NCI-H526 (cell line): Measurements from ENCODE around the gene RNF152.

Source experiments
- DNase-seq, 2 experiments: peaks; one replicate each; lab custom pipeline; 2025; lab: John Stamatoyannopoulos, UW

The RNF152 gene

GRCh38 chr18:61894751-61895524 lies 2.1 kb upstream of the RNF152 start:
- DNase-seq: no peak

- DNase-seq: peak in 1 of 2 experiments; percentile 57
Observed at GRCh38 chr18:61893971-61894750, 1.4 kb upstream of the RNF152 start.

DNA sequence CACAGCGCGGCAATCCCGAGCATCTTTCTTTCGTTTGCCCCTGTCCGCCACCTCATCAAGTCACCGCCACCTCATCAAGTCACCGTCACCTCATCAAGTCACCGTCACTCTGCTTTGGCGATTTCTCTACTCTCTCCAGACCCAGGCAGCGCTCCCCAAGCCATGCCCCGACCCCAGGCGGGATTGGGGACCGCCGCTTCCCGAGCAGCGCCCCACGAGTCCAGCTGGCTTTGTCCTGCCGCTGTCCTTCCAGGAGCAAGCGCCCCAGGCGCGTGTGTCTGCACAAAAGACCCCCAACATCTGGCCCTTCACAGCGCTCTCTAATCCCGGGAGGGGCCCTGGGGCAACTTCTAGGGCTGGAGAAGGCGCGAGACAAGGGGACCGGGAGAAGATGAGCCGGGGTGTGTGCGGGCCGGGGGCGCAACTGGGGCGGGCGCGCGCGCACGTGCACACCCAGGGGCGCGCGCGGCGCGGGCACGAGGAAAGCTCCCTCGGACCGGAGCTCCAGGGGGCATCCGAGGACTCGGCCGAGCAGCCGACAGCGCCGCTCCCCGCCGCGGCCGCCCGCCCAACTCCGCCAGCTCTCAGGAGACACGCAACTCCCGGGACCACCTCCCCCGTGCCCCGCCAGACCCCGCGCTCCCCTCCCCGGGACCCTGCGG lies 633 bp upstream of the RNF152 start:
- DNase-seq: peak in 1 of 2 experiments; percentile 29

DNA sequence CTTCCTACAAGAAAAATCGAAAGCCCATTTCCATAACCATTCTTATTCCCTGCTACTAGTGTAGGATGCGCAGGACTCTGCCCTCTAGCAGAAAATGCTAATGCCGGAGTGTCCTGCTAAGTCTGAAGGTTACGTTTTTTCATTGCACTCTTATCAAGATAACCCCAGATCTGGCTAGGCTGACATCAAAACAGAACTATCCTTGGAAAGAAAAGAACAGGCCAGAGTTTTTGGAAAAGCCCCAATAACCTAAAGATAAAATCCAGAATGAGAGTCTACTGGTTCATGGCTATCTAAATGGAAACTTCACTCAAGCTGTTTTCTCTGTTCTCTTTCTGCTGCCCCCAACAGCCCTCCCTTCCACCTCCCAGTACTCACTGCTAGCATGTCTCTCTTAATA lies 913 bp downstream of the RNF152 start:
- no peak for DNase-seq

GRCh38 chr18:61891271-61891670 lies 1.5 kb downstream of the RNF152 start:
- DNase-seq: no peak

GRCh38 chr18:61890344-61890743 lies 2.5 kb downstream of the RNF152 start:
- DNase-seq: no peak

DNA sequence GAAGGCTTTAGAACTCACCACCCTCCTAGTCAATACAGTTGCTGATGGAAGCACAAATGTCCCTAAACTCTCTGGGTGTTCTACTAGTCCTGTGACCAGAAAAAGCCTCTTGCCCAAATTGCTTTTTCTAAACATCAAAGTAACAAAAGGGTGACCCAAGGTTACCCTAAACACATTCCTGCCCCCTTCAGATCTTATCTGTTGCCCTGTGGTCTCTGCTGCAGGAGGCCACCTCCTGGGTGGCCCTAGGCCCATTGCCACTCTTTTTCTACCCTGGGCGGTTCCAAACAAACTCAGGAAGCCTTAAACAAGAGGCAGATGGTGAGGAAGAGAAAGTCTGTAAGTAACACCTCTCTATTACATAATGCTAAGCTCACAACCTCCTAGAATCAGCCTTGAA lies 3.3 kb downstream of the RNF152 start:
- DNase-seq: no peak

DNA sequence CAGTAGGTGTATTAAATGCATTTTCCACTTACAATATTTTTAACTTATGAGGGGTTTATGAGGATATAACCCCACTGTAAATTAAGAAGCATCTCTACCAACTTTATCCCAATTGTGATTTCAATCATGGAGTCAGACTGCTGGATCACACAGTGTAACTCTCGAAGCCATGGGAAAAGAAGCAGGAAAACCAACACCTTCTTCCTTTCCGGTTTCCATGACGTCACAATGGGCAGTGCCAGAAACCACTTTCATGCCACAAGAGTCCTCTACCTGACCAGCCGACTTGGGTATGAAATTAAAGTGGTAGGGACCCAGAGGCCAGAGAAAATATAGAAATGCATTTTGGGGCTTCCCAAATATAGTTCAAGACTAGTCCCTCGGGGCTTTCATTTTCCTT lies 4.2 kb downstream of the RNF152 start:
- no peak for DNase-seq

- no peak for DNase-seq
Observed at GRCh38 chr18:61887838-61888237, 5.0 kb downstream of the RNF152 start.

DNA sequence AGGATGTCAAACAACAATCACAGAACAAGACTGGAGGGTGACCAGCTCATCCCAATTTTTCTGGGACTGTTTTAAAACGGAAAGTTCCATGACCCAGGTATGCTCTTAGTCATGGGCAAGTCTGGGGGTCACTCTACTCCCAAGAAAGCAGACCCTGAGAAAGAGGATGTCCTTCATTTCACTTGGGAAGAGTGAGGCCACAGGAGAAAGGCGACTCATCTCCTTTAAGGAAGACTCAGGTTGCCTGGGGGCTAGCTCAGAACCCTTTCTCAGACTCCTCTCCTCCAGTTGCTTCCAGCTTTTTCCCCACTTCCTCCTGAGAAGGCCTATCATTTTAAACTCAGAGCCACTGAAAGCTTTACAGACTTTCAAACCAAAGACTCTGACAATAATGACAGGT lies 9.3 kb downstream of the RNF152 start:
- DNase-seq: no peak

- no peak for DNase-seq
Observed at GRCh38 chr18:61882296-61883004, 10.4 kb downstream of the RNF152 start.

DNA sequence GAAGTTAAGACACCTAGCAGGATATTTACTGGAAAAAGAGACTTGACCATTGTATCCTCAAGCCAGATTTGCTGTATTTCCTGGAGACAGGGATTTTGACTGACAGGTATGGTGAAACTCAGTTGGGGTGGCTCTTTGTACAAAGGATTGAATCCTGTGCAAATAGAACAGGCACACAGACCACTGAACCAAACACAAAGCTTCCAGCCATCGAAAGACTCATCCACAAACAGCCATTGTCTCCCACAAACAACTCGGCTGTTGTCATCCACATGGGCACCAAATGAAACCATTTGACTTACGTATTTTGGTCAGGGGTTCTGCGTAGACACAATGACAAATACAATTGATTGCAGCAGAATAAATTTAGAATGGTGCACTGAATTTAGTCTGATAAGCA lies 15.9 kb downstream of the RNF152 start:
- DNase-seq: no peak

GRCh38 chr18:61870151-61870550 lies 22.7 kb downstream of the RNF152 start:
- DNase-seq: no peak

GRCh38 chr18:61869636-61870035 lies 23.2 kb downstream of the RNF152 start:
- DNase-seq: no peak

GRCh38 chr18:61865466-61866175 lies 27.2 kb downstream of the RNF152 start:
- DNase-seq: no peak

DNA sequence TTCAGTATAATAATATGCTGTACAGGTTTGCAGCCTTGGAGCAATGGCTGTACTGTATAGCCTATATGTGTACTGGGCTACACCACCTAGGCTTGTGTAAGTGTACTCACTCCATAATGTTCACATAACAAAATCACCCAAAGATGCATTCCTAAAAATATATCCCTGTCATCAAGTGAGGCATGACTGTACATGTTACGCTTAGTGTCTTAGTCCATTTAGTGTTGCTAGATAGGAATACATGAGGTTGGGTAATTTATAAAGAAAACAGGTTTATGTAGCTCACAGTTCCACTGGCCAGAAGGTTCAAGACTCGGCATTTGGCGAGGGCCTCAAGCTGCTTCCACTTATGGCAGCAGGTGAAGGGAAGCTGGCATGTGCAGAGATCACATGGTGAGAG lies 31.4 kb downstream of the RNF152 start:
- DNase-seq: no peak

GRCh38 chr18:61860302-61860701 lies 32.5 kb downstream of the RNF152 start:
- no peak for DNase-seq

DNA sequence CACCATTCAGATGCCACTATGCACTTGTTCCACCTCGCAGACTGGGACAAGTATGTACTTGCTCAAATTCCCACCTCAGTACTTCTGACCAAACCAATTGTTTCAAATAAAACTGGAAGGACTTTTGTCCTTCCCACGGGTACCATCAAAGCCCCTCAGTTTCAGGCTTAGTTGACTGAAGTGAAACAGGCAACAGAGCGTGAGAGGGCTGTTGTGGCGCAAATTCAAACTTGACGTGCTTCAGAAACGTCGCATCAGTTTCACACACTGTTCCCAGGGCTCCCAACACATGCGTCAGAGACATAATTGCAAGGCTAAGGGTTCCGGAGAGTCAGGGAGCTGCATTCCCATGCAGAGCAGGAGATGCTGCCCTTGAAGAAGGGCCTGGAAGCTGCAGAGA lies 33.7 kb downstream of the RNF152 start:
- DNase-seq: no peak

- DNase-seq: no peak
Observed at GRCh38 chr18:61856678-61857077, 36.1 kb downstream of the RNF152 start.

- DNase-seq: no peak
Observed at GRCh38 chr18:61855449-61856378, 37.1 kb downstream of the RNF152 start.
